GM11168 (cell line): ENCODE measurements around the gene NKAIN2.
"Not testable (repeated sequence)": the region's sequence is repeated elsewhere in the genome, so short reads cannot be mapped to it uniquely, and the experiment has no call there.

Experiments
- in situ Hi-C: fragments of 300-500 bp; cut with MboI; formaldehyde crosslinking; loops from one replicate; pipeline ENCODE4 v1.12.0; 2022; ENCODE audit warnings: low sequenced_read_pairs; ENCODE audit not compliant: unreplicated experiment

Gene NKAIN2

GRCh38 chr6:124273701-124274100 is 470.0 kb downstream of the NKAIN2 start:
- in situ Hi-C loops: no loop called here

- in situ Hi-C loops: no loop called here
Measured at GRCh38 chr6:124282541-124282940, 478.9 kb downstream of the NKAIN2 start.

- in situ Hi-C loops: no loop called here
Measured at GRCh38 chr6:124283486-124283885, 479.8 kb downstream of the NKAIN2 start.

GRCh38 chr6:124285146-124285545 is 481.5 kb downstream of the NKAIN2 start:
- in situ Hi-C loops: no loop called here

GRCh38 chr6:124294574-124295200 is 491.0 kb downstream of the NKAIN2 start:
- in situ Hi-C loops: no loop called here

- in situ Hi-C loops: no loop called here
Measured at GRCh38 chr6:124297507-124297906, 493.8 kb downstream of the NKAIN2 start.

GRCh38 chr6:124298730-124299129 is 495.1 kb downstream of the NKAIN2 start:
- in situ Hi-C loops: no loop called here

- in situ Hi-C loops: not testable (repeated sequence)
Measured at GRCh38 chr6:124300907-124301306, 497.2 kb downstream of the NKAIN2 start.

GRCh38 chr6:124303971-124304370 is 500.3 kb downstream of the NKAIN2 start:
- in situ Hi-C loops: no loop called here

GRCh38 chr6:124310139-124310538 is 506.5 kb downstream of the NKAIN2 start:
- in situ Hi-C loops: no loop called here

- in situ Hi-C loops: no loop called here
Measured at GRCh38 chr6:124319410-124319809, 515.7 kb downstream of the NKAIN2 start.

- in situ Hi-C loops: no loop called here
Measured at GRCh38 chr6:124324237-124324636, 520.6 kb downstream of the NKAIN2 start.

- in situ Hi-C loops: no loop called here
Measured at GRCh38 chr6:124330197-124330596, 526.5 kb downstream of the NKAIN2 start.

- in situ Hi-C loops: no loop called here
Measured at GRCh38 chr6:124334359-124334758, 530.7 kb downstream of the NKAIN2 start.

- in situ Hi-C loops: no loop called here
Measured at GRCh38 chr6:124339610-124340334, 536.1 kb downstream of the NKAIN2 start.

GRCh38 chr6:124348339-124348738 is 544.7 kb downstream of the NKAIN2 start:
- in situ Hi-C loops: not testable (repeated sequence)

GRCh38 chr6:124355146-124355545 is 551.5 kb downstream of the NKAIN2 start:
- in situ Hi-C loops: no loop called here

- in situ Hi-C loops: no loop called here
Measured at GRCh38 chr6:124356276-124356810, 552.7 kb downstream of the NKAIN2 start.

- in situ Hi-C loops: no loop called here
Measured at GRCh38 chr6:124356811-124357210, 553.1 kb downstream of the NKAIN2 start.

- in situ Hi-C loops: no loop called here
Measured at GRCh38 chr6:124368131-124368530, 564.5 kb downstream of the NKAIN2 start.

- in situ Hi-C loops: no loop called here
Measured at GRCh38 chr6:124371974-124372475, 568.4 kb downstream of the NKAIN2 start.
